GM10847 (cell line): ENCODE measurements around the gene BCAP29.

Experiments used
- POLR2A ChIP-seq: IDR thresholded peaks from 2 replicates; pipeline ENCODE4 v1.6.1; 2011; ENCODE audit not compliant: insufficient read length; ENCODE audit errors: extremely low read depth

Gene BCAP29

GRCh38 chr7:107632492-107632865 is 52.4 kb downstream of the BCAP29 start:
- TF ChIP-seq POLR2A = no peak

- no peak for TF ChIP-seq POLR2A
Measured at GRCh38 chr7:107638594-107638993, 58.5 kb downstream of the BCAP29 start.

DNA sequence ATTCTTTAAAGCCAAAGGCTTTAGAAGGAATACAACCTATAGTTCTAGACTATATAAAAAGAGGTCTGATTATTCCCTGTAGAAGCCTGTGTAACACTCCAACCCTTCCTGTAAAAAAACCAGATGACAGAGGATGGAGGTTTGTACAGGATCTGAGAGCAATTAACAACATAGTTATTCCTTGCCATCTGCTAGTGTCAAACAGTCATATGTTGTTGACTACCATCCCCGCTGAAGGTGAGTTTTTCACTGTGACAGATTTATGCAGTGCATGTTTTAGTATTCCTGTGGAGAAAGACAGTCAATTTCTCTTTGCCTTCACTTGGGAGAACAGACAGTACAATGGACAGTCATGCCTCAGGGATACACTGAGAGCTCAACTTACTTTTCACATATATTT is 61.6 kb downstream of the BCAP29 start:
- no peak for TF ChIP-seq POLR2A

DNA sequence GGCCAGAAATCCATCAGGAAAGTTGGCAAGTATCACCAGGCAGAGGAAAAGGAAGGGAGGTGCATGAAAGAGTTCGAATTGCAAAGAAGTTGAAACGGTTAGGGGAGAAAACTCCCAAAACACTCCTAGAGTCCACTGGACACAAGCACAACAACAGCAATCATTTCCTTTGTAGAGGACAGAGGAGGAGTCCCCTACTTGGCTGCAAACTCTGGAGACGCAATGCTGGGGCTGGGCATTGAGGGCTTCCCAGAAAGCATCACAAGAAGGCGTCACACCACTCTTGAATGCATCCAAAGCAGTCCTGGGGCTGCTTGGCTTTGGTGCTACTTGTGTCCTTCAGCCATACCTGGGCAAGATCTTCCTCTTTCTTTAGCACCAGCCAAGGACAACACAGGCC is 62.5 kb downstream of the BCAP29 start:
- TF ChIP-seq POLR2A = no peak

- TF ChIP-seq POLR2A = no peak
Measured at GRCh38 chr7:107643407-107643806, 63.4 kb downstream of the BCAP29 start.

DNA sequence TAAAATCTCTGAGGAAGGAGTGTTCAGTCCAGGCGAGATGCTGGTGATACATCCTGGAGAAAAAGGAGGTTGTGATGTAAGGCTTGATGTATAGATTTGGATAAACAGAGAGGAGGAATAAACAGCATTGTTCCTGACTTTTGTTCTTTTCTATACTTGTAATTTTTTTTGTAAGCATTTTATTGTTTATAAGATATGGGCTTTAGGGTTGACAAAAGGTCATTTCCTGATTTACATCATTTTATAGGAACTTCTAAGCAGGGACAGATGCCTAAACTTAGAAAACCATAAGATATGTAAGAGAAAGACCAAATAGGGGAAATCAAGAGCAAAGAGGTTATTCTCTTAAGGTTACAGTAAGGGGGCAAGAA is 63.9 kb downstream of the BCAP29 start:
- TF ChIP-seq POLR2A = no peak

DNA sequence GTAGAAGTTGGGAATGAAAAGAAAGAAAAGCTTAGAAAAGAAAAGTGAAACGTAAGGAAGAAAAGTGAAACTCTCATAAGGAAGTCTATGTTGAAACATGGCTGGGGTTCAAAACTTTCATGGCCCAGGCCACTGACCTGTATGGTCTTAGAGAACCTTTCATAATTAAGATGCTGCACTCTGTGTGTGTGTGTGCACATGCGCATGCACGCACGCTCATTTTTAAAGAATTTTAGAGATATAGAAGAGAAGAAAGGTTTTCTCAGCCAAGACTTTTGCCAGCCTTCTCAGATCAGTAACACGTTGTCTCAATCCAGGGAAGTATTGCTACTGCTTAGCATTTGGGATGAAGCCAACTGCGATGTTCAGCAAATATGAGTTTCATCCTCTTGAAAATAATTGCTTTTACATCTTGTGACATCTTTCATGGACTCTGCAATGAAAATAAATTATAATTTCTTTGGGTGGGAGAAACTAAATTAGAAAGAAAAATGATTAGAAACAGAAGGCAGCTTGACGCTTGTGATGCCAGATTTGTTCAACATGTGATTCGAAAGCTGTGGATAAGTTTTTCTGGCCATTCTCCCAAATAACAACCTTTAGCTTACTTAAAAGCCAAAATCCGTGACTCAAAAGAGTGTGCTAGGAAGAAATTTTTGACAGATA is 64.4 kb downstream of the BCAP29 start:
- TF ChIP-seq POLR2A = no peak

DNA sequence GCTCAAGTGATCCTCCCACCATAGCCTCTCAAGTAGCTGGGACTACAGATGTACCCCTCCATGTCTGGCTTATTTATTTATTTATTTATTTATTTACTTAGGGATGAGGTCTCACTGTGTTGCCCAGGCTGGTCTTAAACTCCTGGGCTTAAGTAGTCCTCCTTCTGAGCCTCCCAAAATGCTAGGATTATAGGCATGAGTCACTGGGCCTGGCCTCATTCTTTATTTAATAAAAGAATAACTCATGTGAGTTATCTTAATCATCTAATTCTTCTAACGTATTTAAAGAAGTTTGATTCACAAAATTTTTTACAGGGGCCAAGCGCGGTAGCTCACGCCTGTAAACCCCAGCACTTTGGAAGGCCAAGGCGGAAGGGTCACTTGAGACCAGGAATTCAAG is 72.6 kb downstream of the BCAP29 start:
- TF ChIP-seq POLR2A = no peak

DNA sequence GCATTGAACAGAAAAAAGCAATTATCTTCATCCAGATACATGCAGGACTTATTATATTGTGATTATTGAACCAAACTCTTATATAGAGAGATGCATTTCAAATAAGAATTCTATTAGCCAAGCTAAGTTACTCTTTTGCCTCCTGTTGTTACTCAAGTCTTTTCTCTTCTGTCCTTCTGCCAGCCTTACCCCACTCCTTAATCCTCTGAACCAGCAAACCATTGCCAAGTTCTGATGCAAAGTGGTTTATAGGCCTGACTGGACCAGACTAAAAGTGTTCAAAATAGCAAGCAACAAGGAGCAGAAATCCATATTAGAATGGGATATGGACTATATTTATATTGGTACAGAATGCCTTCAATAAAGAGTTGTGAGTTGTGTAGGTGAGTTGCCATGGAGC is 78.4 kb downstream of the BCAP29 start:
- no peak for TF ChIP-seq POLR2A

DNA sequence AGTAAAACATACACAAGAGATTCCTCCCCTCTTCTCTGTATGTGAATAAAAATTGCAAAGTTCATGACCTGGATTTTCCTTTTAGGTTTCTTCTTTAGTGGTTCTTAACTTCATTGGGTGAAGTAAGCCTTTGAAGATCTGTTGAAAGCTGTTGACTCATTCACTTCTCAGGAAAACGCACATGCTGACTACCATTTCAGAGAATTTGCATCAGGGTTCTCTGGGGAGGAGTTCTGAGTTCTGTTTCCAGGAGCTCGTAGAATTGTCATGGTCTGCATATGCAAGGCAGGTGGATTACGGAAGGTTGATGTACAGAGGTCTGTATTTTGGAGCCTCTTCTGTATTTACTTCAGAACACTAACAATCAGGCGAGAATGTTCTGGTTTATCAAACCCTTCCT is 79.6 kb downstream of the BCAP29 start:
- TF ChIP-seq POLR2A = no peak

- no peak for TF ChIP-seq POLR2A
Measured at GRCh38 chr7:107660381-107661080, 80.5 kb downstream of the BCAP29 start, which contains the start of gene SLC26A4. Gene SLC26A4, plus strand, starts transcription at chr7:107660828. Its CDS starts 814 bp downstream, at chr7:107661642.

DNA sequence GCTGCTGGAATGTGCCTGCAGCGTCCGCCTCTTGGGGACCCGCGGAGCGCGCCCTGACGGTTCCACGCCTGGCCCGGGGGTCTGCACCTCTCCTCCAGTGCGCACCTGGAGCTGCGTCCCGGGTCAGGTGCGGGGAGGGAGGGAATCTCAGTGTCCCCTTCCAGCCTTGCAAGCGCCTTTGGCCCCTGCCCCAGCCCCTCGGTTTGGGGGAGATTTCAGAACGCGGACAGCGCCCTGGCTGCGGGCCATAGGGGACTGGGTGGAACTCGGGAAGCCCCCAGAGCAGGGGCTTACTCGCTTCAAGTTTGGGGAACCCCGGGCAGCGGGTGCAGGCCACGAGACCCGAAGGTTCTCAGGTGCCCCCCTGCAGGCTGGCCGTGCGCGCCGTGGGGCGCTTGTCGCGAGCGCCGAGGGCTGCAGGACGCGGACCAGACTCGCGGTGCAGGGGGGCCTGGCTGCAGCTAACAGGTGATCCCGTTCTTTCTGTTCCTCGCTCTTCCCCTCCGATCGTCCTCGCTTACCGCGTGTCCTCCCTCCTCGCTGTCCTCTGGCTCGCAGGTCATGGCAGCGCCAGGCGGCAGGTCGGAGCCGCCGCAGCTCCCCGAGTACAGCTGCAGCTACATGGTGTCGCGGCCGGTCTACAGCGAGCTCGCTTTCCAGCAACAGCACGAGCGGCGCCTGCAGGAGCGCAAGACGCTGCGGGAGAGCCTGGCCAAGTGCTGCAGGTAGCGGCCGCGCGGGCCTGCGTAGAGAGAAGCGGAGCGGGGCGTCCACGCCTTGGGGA is 81.2 kb downstream of the BCAP29 start:
- TF ChIP-seq POLR2A = no peak

GRCh38 chr7:107661865-107662379 is 81.9 kb downstream of the BCAP29 start:
- no peak for TF ChIP-seq POLR2A

DNA sequence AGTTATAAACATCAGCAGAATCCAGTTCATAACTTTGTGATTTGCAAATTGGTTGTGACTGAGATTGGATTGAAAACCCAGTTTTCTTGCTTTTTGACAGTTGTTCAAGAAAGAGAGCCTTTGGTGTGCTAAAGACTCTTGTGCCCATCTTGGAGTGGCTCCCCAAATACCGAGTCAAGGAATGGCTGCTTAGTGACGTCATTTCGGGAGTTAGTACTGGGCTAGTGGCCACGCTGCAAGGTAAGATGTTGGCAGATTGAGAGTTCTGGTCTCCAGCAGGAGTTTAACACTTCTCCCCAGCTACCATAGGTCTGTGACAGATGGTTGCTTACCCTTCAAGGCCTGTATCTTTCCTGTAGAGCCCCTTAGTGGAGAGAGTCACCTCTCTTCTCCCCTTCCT is 83.2 kb downstream of the BCAP29 start:
- no peak for TF ChIP-seq POLR2A

DNA sequence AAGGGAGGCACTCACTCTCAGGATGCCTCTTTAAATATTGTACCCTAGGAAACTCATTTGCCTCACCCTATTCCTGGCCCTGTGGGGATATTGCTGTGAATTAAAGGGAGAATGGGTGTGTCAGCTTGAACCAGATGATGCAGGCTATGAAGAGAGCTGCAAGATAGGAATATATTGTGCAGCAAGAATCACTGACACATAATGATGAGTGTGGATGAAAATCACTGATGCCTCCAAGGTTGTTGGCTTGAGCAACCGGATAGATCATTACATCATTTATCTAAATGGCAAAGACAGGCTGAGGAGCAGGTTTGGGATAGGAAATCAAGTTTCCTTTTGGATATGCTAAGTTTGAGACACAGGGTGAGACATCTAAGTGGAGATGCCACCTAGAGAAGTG is 86.7 kb downstream of the BCAP29 start:
- TF ChIP-seq POLR2A = no peak

- no peak for TF ChIP-seq POLR2A
Measured at GRCh38 chr7:107667341-107667740, 87.3 kb downstream of the BCAP29 start.
